Mesendoderm (in vitro differentiated cells): ENCODE data around the gene NHEJ1.

Source experiments
- DNase-seq: peaks from one replicate; pipeline ENCODE4 v3.0.0; 2013
- H2AK5ac ChIP-seq: 2 replicates; pipeline ENCODE4 v1.6.1; 2013; ENCODE audit warnings: low read length, inconsistent platforms
- H2BK120ac ChIP-seq: 2 replicates; pipeline ENCODE4 v1.6.1; 2013; ENCODE audit warnings: low read depth, mild to moderate bottlenecking, low read length, moderate library complexity, mixed read lengths
- H2BK15ac ChIP-seq: replicated peaks from 2 replicates; pipeline ENCODE4 v1.6.1; 2013; ENCODE audit warnings: low read depth, mild to moderate bottlenecking, moderate library complexity
- H2BK5ac ChIP-seq: 2 replicates; pipeline ENCODE4 v1.6.1; 2013; ENCODE audit warnings: low read length, inconsistent platforms
- H3K18ac ChIP-seq: 2 replicates; pipeline ENCODE4 v1.6.1; 2013; ENCODE audit warnings: mild to moderate bottlenecking, low read length, mixed read lengths
- H3K23ac ChIP-seq: one replicate; pipeline ENCODE4 v1.6.1; 2013; ENCODE audit warnings: low read length
- H3K27ac ChIP-seq: 2 replicates; pipeline ENCODE4 v1.5.1; 2013; ENCODE audit warnings: low read depth, mild to moderate bottlenecking, inconsistent platforms, low read length, moderate library complexity
- H3K27me3 ChIP-seq: 2 replicates; pipeline ENCODE4 v1.6.1; 2013; ENCODE audit warnings: low read length, control low read depth, mild to moderate bottlenecking, inconsistent platforms; ENCODE audit not compliant: insufficient read depth, poor library complexity
- H3K36me3 ChIP-seq: 2 replicates; pipeline ENCODE4 v1.6.1; 2013; ENCODE audit warnings: low read length, inconsistent platforms; ENCODE audit not compliant: control insufficient read depth, insufficient read depth
- H3K4ac ChIP-seq: one replicate; pipeline ENCODE4 v1.6.1; 2013; ENCODE audit warnings: low read depth, mild to moderate bottlenecking, low read length, moderate library complexity
- H3K4me1 ChIP-seq: 2 replicates; pipeline ENCODE4 v1.6.1; 2013; ENCODE audit warnings: low read depth, low read length, inconsistent platforms; ENCODE audit not compliant: control insufficient read depth
- H3K4me2 ChIP-seq: 2 replicates; pipeline ENCODE4 v1.6.1; 2013; ENCODE audit warnings: low read length
- H3K4me3 ChIP-seq: 2 replicates; pipeline ENCODE4 v1.5.1; 2013; ENCODE audit warnings: mild to moderate bottlenecking, low read length
- H3K56ac ChIP-seq: one replicate; pipeline ENCODE4 v1.6.1; 2013; ENCODE audit warnings: low read length
- H3K79me1 ChIP-seq: 2 replicates; pipeline ENCODE4 v1.6.1; 2013; ENCODE audit warnings: low read length, inconsistent platforms
- H3K79me2 ChIP-seq: 2 replicates; pipeline ENCODE4 v1.6.1; 2013; ENCODE audit warnings: mild to moderate bottlenecking, low read length; ENCODE audit not compliant: control insufficient read depth, insufficient read depth
- H3K9ac ChIP-seq: 2 replicates; pipeline ENCODE4 v1.6.1; 2013; ENCODE audit warnings: low read length, inconsistent platforms
- H4K5ac ChIP-seq: one replicate; pipeline ENCODE4 v1.6.1; 2013; ENCODE audit warnings: low read length
- H4K8ac ChIP-seq: one replicate; pipeline ENCODE4 v1.6.1; 2013; ENCODE audit warnings: low read depth, mild to moderate bottlenecking, control low read depth, low read length, moderate library complexity
- WGBS: extraction: QIAGEN DNeasy Blood & Tissue Kit; methylation state at CpG from one replicate; pipeline ENCODE4 v1.1.7; 2013; ENCODE audit warnings: low lambda C conversion rate, missing lambda C conversion rate; ENCODE audit not compliant: insufficient coverage; ENCODE audit errors: extremely low coverage; 5-methylcytosine and 5-hydroxymethylcytosine counted together

The NHEJ1 gene

DNA sequence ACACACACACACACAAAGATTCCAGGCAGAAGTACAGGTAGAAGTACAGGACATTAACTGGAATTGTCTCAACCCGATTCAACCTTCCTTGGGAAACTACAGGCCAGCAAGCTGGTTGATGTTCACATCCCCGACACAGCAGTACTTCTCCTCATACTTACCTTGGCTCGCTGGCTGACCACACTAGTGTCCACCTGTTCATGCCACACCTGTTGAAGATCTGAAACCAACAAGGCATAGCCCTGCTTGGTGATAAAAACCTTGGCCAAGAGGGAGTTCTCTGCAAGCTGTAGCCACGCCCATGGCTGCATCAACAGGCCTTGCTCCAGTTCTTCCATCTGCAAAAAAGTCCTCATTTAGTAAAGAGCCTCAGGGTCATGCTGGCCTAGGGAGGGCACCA lies 2.6 kb downstream of the NHEJ1 start:
- Histone ChIP-seq H2BK120ac (no peak overlapping the region), H3K18ac (no peak overlapping the region), H2AK5ac (no peak overlapping the region), H3K4me2 (no peak overlapping the region), H3K23ac (no peak overlapping the region), H3K4ac (no peak overlapping the region), H3K27me3 (no peaks in the 10 kb centered on the region), H3K27ac (no peak overlapping the region), H2BK5ac (no peak overlapping the region), H4K5ac (no peak overlapping the region), H3K4me3 (no peak overlapping the region), H3K4me1 (peaks cover 3% of the 10 kb centered on the region), H3K56ac (no peak overlapping the region), H3K36me3 (peaks cover 2% of the 10 kb centered on the region), H3K79me1 (no peaks in the 10 kb centered on the region), H2BK15ac (no peak overlapping the region), H4K8ac (no peak overlapping the region), H3K9ac (no peak overlapping the region), H3K79me2 (no peaks in the 10 kb centered on the region)
- WGBS = no CpG with 5 or more reads among the region's 4 CpGs
- DNase-seq = no peak

DNA sequence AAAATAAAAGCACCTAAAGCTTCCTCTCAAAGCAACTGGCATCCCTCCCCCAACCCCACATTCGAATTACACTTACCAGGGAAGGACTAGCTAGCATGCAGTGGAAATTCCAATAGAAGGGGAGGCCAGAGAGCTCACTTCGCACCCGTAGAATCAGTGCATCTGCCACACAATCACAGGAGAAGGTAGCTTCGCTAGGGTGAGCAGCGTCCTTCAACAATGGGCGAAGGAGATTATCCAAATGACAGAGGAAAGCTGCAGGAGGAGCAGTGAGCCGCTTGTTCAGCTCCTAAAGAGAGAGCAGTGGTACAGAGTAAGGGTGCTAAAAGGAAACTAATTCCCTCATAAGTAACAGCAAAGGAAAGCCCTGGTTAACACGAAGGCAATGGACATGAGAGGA lies 3.2 kb downstream of the NHEJ1 start:
- no peak overlapping the region for H3K18ac ChIP-seq
- peaks cover 2% of the 10 kb centered on the region for H3K36me3 ChIP-seq
- no peak overlapping the region for H4K8ac ChIP-seq
- peaks cover 3% of the 10 kb centered on the region for H3K4me1 ChIP-seq
- no peak overlapping the region for H2BK5ac ChIP-seq
- H3K9ac ChIP-seq = no peak overlapping the region
- no peak overlapping the region for H2BK15ac ChIP-seq
- no peak overlapping the region for H2AK5ac ChIP-seq
- no peak overlapping the region for H3K27ac ChIP-seq
- no peaks in the 10 kb centered on the region for H3K27me3 ChIP-seq
- WGBS = no CpG with 5 or more reads among the region's 8 CpGs
- H3K79me2 ChIP-seq = no peaks in the 10 kb centered on the region
- H3K56ac ChIP-seq = no peak overlapping the region
- H2BK120ac ChIP-seq = no peak overlapping the region
- H3K4me2 ChIP-seq = no peak overlapping the region
- DNase-seq = no peak
- H3K79me1 ChIP-seq = no peaks in the 10 kb centered on the region
- no peak overlapping the region for H3K23ac ChIP-seq
- H3K4me3 ChIP-seq = no peak overlapping the region
- H3K4ac ChIP-seq = no peak overlapping the region
- H4K5ac ChIP-seq = no peak overlapping the region

DNA sequence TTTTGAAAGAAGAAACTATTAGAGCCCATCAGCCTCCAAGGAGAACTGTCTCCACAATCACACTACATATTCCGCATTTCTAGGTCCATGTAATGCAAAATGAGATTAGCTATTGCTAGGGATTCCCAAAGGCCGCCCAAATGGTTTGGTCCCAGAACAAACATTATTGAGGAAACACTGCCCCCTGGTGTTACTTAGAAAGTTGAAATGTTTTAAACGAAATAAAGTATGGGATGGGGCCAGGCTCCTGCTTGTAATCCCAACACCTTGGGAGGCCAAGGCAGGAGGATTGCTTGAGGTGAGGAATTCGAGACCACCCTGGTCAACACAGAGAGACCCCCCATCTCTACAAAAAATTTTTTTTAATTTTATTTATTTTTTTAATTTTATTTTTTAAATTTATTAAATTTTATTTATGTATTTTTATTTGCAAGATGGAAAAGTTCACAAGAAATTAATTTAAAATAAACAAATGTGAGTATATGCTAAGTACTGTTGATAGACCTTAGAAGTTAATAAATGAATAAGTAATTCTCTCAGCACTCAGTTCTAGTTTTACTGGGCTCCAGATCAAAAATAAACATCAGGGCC lies 5.5 kb downstream of the NHEJ1 start:
- no peak overlapping the region for H3K23ac ChIP-seq
- no peak overlapping the region for H4K5ac ChIP-seq
- H3K27me3 ChIP-seq = no peaks in the 10 kb centered on the region
- peak; percentile 84 for DNase-seq
- no peak overlapping the region for H3K18ac ChIP-seq
- no peak overlapping the region for H4K8ac ChIP-seq
- no peak overlapping the region for H3K4me2 ChIP-seq
- H3K4me3 ChIP-seq = no peak overlapping the region
- no peak overlapping the region for H2BK5ac ChIP-seq
- H3K36me3 ChIP-seq = peaks cover 2% of the 10 kb centered on the region
- H3K9ac ChIP-seq = no peak overlapping the region
- no peak overlapping the region for H3K4ac ChIP-seq
- no peaks in the 10 kb centered on the region for H3K79me1 ChIP-seq
- no peak overlapping the region for H2AK5ac ChIP-seq
- H2BK120ac ChIP-seq = no peak overlapping the region
- no peak overlapping the region for H3K27ac ChIP-seq
- H3K4me1 ChIP-seq = no peaks in the 10 kb centered on the region
- no peak overlapping the region for H2BK15ac ChIP-seq
- no peak overlapping the region for H3K56ac ChIP-seq
- WGBS = no CpG with 5 or more reads among the region's 4 CpGs
- no peaks in the 10 kb centered on the region for H3K79me2 ChIP-seq

- H3K56ac ChIP-seq = no peak overlapping the region
- H2AK5ac ChIP-seq = no peak overlapping the region
- peaks cover 2% of the 10 kb centered on the region for H3K36me3 ChIP-seq
- no peak overlapping the region for H4K5ac ChIP-seq
- no peak for DNase-seq
- WGBS = no CpG with 5 or more reads among the region's 1 CpG
- no peak overlapping the region for H3K4ac ChIP-seq
- H3K23ac ChIP-seq = no peak overlapping the region
- no peak overlapping the region for H2BK15ac ChIP-seq
- H3K27me3 ChIP-seq = no peaks in the 10 kb centered on the region
- H3K4me2 ChIP-seq = no peak overlapping the region
- H3K27ac ChIP-seq = no peak overlapping the region
- no peaks in the 10 kb centered on the region for H3K4me1 ChIP-seq
- no peak overlapping the region for H2BK5ac ChIP-seq
- no peak overlapping the region for H3K18ac ChIP-seq
- no peaks in the 10 kb centered on the region for H3K79me1 ChIP-seq
- no peak overlapping the region for H2BK120ac ChIP-seq
- H4K8ac ChIP-seq = no peak overlapping the region
- H3K9ac ChIP-seq = no peak overlapping the region
- H3K79me2 ChIP-seq = no peaks in the 10 kb centered on the region
- no peak overlapping the region for H3K4me3 ChIP-seq
Measured at GRCh38 chr2:219149667-219150066, 10.9 kb downstream of the NHEJ1 start.

DNA sequence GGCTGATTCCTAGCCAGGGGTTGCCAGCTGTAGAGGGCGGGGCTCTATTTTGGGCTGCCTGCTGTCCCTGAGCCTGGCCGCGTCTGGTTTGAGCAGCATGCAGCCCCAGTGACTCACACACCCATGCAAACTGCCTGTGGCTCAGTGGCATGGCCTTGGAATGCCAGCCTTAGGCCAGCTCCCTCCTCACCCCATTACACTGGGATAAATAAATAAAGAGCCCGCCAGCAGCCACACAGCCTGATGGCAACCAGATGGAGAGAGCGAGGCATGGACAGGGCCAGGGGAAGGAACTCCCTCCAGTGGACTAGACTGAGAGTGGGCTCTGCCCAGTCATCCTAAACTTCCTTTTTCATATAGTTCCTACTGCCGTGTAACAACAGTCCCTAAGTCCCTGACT lies 18.3 kb downstream of the NHEJ1 start:
- Histone ChIP-seq H4K5ac (no peak overlapping the region), H3K23ac (no peak overlapping the region), H2BK5ac (no peak overlapping the region), H3K56ac (no peak overlapping the region), H3K27me3 (no peaks in the 10 kb centered on the region), H2AK5ac (no peak overlapping the region), H3K79me2 (no peaks in the 10 kb centered on the region), H3K36me3 (no peaks in the 10 kb centered on the region), H3K27ac (no peak overlapping the region), H2BK120ac (no peak overlapping the region), H3K79me1 (no peaks in the 10 kb centered on the region), H3K18ac (no peak overlapping the region), H3K4me3 (no peak overlapping the region), H4K8ac (no peak overlapping the region), H3K4ac (no peak overlapping the region), H3K9ac (no peak overlapping the region), H3K4me2 (no peak overlapping the region), H2BK15ac (no peak overlapping the region), H3K4me1 (no peaks in the 10 kb centered on the region)
- peak; percentile 31 for DNase-seq
- WGBS = no CpG with 5 or more reads among the region's 6 CpGs

GRCh38 chr2:219140722-219141121 lies 19.9 kb downstream of the NHEJ1 start:
- H3K4me3 ChIP-seq = no peak overlapping the region
- no peaks in the 10 kb centered on the region for H3K79me1 ChIP-seq
- H3K4ac ChIP-seq = no peak overlapping the region
- no peaks in the 10 kb centered on the region for H3K79me2 ChIP-seq
- H3K18ac ChIP-seq = no peak overlapping the region
- no peak overlapping the region for H3K9ac ChIP-seq
- no peak overlapping the region for H4K8ac ChIP-seq
- no peak overlapping the region for H2BK5ac ChIP-seq
- no peak for DNase-seq
- H3K23ac ChIP-seq = no peak overlapping the region
- no peak overlapping the region for H3K4me2 ChIP-seq
- H4K5ac ChIP-seq = no peak overlapping the region
- no peaks in the 10 kb centered on the region for H3K4me1 ChIP-seq
- no peak overlapping the region for H3K56ac ChIP-seq
- H3K36me3 ChIP-seq = no peaks in the 10 kb centered on the region
- no peak overlapping the region for H3K27ac ChIP-seq
- no peak overlapping the region for H2BK15ac ChIP-seq
- no peaks in the 10 kb centered on the region for H3K27me3 ChIP-seq
- no peak overlapping the region for H2AK5ac ChIP-seq
- H2BK120ac ChIP-seq = no peak overlapping the region
- no CpG with 5 or more reads among the region's 3 CpGs for WGBS
